Measurements from ENCODE around the gene ANAPC7. TPM values are rescaled to one million over a fixed set of nuclear protein-coding genes. Genes with fewer than 3 reads are reported as not detected.
"Not testable (repeated sequence)": the region's sequence is repeated elsewhere in the genome, so short reads cannot be mapped to it uniquely, and the experiment has no call there.

Gene ANAPC7
- total RNA-seq, 1 experiment from 2014 or later, result 91.1 TPM

DNA sequence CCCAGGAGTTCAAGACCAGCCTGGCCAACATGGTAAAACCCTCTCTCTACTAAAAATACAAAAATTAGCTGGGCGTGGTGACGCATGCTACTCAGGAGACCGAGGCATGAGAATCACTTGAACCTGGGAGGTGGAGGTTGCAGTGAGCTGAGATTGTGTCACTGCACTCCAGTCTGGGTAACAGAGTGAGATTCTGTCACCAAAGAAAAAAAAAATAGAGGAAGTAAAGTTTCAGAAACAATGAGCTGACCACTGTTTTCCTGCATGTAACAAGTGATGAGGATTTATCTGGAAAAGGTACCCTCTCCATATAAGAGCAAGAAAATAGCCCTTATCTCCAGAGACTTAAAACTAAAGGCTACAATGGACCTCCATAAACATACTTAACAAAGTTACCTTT, 13.6 kb upstream of the ANAPC7 start:
- H3K23me2 ChIP-seq (ENCODE audit: insufficient read length, low read depth, low read length, poor library complexity, severe bottlenecking); H3K18ac ChIP-seq (ENCODE audit: insufficient read length, low read depth, low read length); H2BK20ac ChIP-seq (ENCODE audit: low read depth, low read length, poor library complexity, severe bottlenecking); H3K79me2 ChIP-seq (ENCODE audit: insufficient read depth, low read length); H3K9me3 ChIP-seq (ENCODE audit: control insufficient read depth, low read depth, low read length); H2AK5ac ChIP-seq (ENCODE audit: insufficient read length, low read length); H3K27me3 Mint-ChIP-seq (ENCODE audit: low read depth); H3K27ac ChIP-seq (ENCODE audit: insufficient read length, low read depth, low read length); H3K4ac ChIP-seq (ENCODE audit: low read depth, low read length); H3K79me1 ChIP-seq (ENCODE audit: insufficient read depth, low read depth, low read length, poor library complexity, severe bottlenecking); H2BK12ac ChIP-seq (ENCODE audit: insufficient read length, low read depth, low read length); H3K56ac ChIP-seq (ENCODE audit: insufficient read length, low read depth, low read length); H3K14ac ChIP-seq (ENCODE audit: insufficient read depth, low read length); H4K20me1 ChIP-seq (ENCODE audit: control insufficient read depth, insufficient read depth, insufficient read length); H3K27me3 ChIP-seq (ENCODE audit: insufficient read depth, low read length); H3K9ac ChIP-seq (ENCODE audit: extremely low read depth, insufficient read length, low read length); H3K36me3 Mint-ChIP-seq (ENCODE audit: insufficient read depth in 1 of 3, low read depth in 3 of 3); H3K4me2 ChIP-seq (ENCODE audit: insufficient read depth, insufficient read length, low read length); H4K91ac ChIP-seq (ENCODE audit: insufficient read length, low read depth, low read length); H4K8ac ChIP-seq (replicated peaks; ENCODE audit: insufficient read length, low read depth, low read length); H2BK120ac ChIP-seq (ENCODE audit: low read depth, low read length, poor library complexity, severe bottlenecking); H2AFZ ChIP-seq (ENCODE audit: low read length); H2BK15ac ChIP-seq (ENCODE audit: low read depth, low read length); H3T11ph ChIP-seq (ENCODE audit: low read length); H3K9me3 Mint-ChIP-seq; DNase-seq; H3K4me1 ChIP-seq (ENCODE audit: insufficient read depth, low read length); H3K4me3 Mint-ChIP-seq; H4K5ac ChIP-seq (ENCODE audit: insufficient read length, low read depth, low read length); H2BK5ac ChIP-seq (ENCODE audit: insufficient read length, low read length); H3K23ac ChIP-seq (ENCODE audit: insufficient read length, low read depth, low read length); H3K4me1 Mint-ChIP-seq: not testable (repeated sequence)
- 0 out of 7 replicates have a peak overlapping the region, but pooled peaks of 1 of the 3 experiments have one; percentile 72 for H3K27ac Mint-ChIP-seq
- WGBS (ENCODE audit: extremely low coverage, insufficient read length, low lambda C conversion rate), result no CpG with 5 or more reads among the region's 3 CpGs

- H3K4me1 Mint-ChIP-seq; H3K4ac ChIP-seq (ENCODE audit: low read depth, low read length); H3K4me2 ChIP-seq (ENCODE audit: insufficient read depth, insufficient read length, low read length); H3K36me3 Mint-ChIP-seq (ENCODE audit: insufficient read depth in 1 of 3, low read depth in 3 of 3); H3K27me3 ChIP-seq (ENCODE audit: insufficient read depth, low read length); H2BK12ac ChIP-seq (ENCODE audit: insufficient read length, low read depth, low read length); H3K14ac ChIP-seq (ENCODE audit: insufficient read depth, low read length); H3K79me1 ChIP-seq (ENCODE audit: insufficient read depth, low read depth, low read length, poor library complexity, severe bottlenecking); H3K9me3 ChIP-seq (ENCODE audit: control insufficient read depth, low read depth, low read length); H3K23me2 ChIP-seq (ENCODE audit: insufficient read length, low read depth, low read length, poor library complexity, severe bottlenecking); H3K9ac ChIP-seq (ENCODE audit: extremely low read depth, insufficient read length, low read length); H3K27me3 Mint-ChIP-seq (ENCODE audit: low read depth); H4K5ac ChIP-seq (ENCODE audit: insufficient read length, low read depth, low read length); H4K20me1 ChIP-seq (ENCODE audit: control insufficient read depth, insufficient read depth, insufficient read length); H2AFZ ChIP-seq (ENCODE audit: low read length); H3K23ac ChIP-seq (ENCODE audit: insufficient read length, low read depth, low read length); H3K18ac ChIP-seq (ENCODE audit: insufficient read length, low read depth, low read length); H2AK5ac ChIP-seq (ENCODE audit: insufficient read length, low read length); H3T11ph ChIP-seq (ENCODE audit: low read length); H3K9me3 Mint-ChIP-seq; H4K91ac ChIP-seq (ENCODE audit: insufficient read length, low read depth, low read length); H2BK5ac ChIP-seq (ENCODE audit: insufficient read length, low read length); H3K56ac ChIP-seq (ENCODE audit: insufficient read length, low read depth, low read length); H2BK20ac ChIP-seq (ENCODE audit: low read depth, low read length, poor library complexity, severe bottlenecking); H3K4me1 ChIP-seq (ENCODE audit: insufficient read depth, low read length); DNase-seq; H3K79me2 ChIP-seq (ENCODE audit: insufficient read depth, low read length); H3K4me3 Mint-ChIP-seq; H3K27ac ChIP-seq (ENCODE audit: insufficient read length, low read depth, low read length); H2BK15ac ChIP-seq (ENCODE audit: low read depth, low read length); H2BK120ac ChIP-seq (ENCODE audit: low read depth, low read length, poor library complexity, severe bottlenecking); H4K8ac ChIP-seq (replicated peaks; ENCODE audit: insufficient read length, low read depth, low read length): not testable (repeated sequence)
- WGBS (ENCODE audit: extremely low coverage, insufficient read length, low lambda C conversion rate), result no CpG with 5 or more reads among the region's 6 CpGs
- H3K27ac Mint-ChIP-seq, result peak overlapping the region in 1 of 3 experiments; percentile 58; a peak in 1 of 7 replicates
These were observed 6.6 kb upstream of the ANAPC7 start for GRCh38 chr12:110410086-110410485.
